SK-N-SH treated with all-trans-retinoic acid at 6 μM for 48 hours (cell line): ENCODE measurements around the gene GNAT2.

ENCODE experiments used
- CSDC2 ChIP-seq: fragments of 250-450 bp; sonication (Bioruptor Pico); IDR thresholded peaks from 2 replicates; pipeline ENCODE4 v1.5.0; 2020; ENCODE audit warnings: mild to moderate bottlenecking, moderate library complexity
- ESRRG ChIP-seq: fragments of 250-450 bp; sonication (Bioruptor Pico); IDR thresholded peaks from 2 replicates; pipeline ENCODE4 v1.6.1; 2021; ENCODE audit warnings: mild to moderate bottlenecking
- RARB ChIP-seq: fragments of 250-450 bp; sonication (Bioruptor Pico); IDR thresholded peaks from 2 replicates; pipeline ENCODE4 v1.8.0; 2021; ENCODE audit warnings: mild to moderate bottlenecking, moderate library complexity
- ZC3H10 ChIP-seq: fragments of 250-450 bp; sonication (Bioruptor Pico); IDR thresholded peaks from 2 replicates; pipeline ENCODE4 v1.5.1; 2021; ENCODE audit warnings: mild to moderate bottlenecking, moderate library complexity
- ZFP30 ChIP-seq: fragments of 450-650 bp; formaldehyde crosslinking; IDR thresholded peaks from 2 replicates; pipeline ENCODE4 v1.5.0; 2022; ENCODE audit warnings: mild to moderate bottlenecking, moderate library complexity
- ZNF565 ChIP-seq: fragments of 450-650 bp; formaldehyde crosslinking; conservative IDR thresholded peaks from 2 replicates; pipeline ENCODE4 v1.5.0; 2020; ENCODE audit warnings: low read depth, mild to moderate bottlenecking, moderate library complexity
- ZNF8 ChIP-seq: fragments of 450-650 bp; formaldehyde crosslinking; IDR thresholded peaks from 2 replicates; pipeline ENCODE4 v1.5.0; 2020; ENCODE audit warnings: mild to moderate bottlenecking, moderate library complexity
- TF ChIP-seq, protein P1 (sequence below): fragments of 250-450 bp; sonication (Bioruptor Pico); IDR thresholded peaks from 2 replicates; pipeline ENCODE4 v1.5.0; 2020; ENCODE audit warnings: mild to moderate bottlenecking, moderate library complexity

- TF ChIP-seq ZFP30 (CRISPR knock-in tag), result no peak
- no peak for TF ChIP-seq ESRRG (CRISPR knock-in tag)
- no peak for TF ChIP-seq CSDC2 (CRISPR knock-in tag)
- no peak for TF ChIP-seq ZNF565 (CRISPR knock-in tag)
- TF ChIP-seq, protein P1, sequence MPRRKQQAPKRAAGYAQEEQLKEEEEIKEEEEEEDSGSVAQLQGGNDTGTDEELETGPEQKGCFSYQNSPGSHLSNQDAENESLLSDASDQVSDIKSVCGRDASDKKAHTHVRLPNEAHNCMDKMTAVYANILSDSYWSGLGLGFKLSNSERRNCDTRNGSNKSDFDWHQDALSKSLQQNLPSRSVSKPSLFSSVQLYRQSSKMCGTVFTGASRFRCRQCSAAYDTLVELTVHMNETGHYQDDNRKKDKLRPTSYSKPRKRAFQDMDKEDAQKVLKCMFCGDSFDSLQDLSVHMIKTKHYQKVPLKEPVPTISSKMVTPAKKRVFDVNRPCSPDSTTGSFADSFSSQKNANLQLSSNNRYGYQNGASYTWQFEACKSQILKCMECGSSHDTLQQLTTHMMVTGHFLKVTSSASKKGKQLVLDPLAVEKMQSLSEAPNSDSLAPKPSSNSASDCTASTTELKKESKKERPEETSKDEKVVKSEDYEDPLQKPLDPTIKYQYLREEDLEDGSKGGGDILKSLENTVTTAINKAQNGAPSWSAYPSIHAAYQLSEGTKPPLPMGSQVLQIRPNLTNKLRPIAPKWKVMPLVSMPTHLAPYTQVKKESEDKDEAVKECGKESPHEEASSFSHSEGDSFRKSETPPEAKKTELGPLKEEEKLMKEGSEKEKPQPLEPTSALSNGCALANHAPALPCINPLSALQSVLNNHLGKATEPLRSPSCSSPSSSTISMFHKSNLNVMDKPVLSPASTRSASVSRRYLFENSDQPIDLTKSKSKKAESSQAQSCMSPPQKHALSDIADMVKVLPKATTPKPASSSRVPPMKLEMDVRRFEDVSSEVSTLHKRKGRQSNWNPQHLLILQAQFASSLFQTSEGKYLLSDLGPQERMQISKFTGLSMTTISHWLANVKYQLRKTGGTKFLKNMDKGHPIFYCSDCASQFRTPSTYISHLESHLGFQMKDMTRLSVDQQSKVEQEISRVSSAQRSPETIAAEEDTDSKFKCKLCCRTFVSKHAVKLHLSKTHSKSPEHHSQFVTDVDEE (CRISPR knock-in tag), result no peak
- no peak for TF ChIP-seq ZC3H10 (CRISPR knock-in tag)
- TF ChIP-seq RARB (CRISPR knock-in tag), result no peak
- no peak for TF ChIP-seq ZNF8 (CRISPR knock-in tag)
These were observed 48.2 kb upstream of the GNAT2 start, which contains the start of gene GSTM2 for GRCh38 chr1:109667452-109668122.
